Mucosa of rectum (tissue), 2 donors: ENCODE data around the gene KCNK15.

ENCODE experiments used
- H3K27ac ChIP-seq, 2 donors: one replicate each; pipeline ENCODE4 v1.7.0; 2013; ENCODE audit warnings: inconsistent platforms in 2 of 2, low read depth in 2 of 2, low read length in 2 of 2
- H3K27me3 ChIP-seq, 2 donors: one replicate each; pipeline ENCODE4 v1.7.0; 2013; ENCODE audit warnings: low read length in 2 of 2; ENCODE audit not compliant: control insufficient read depth in 2 of 2, insufficient read depth in 2 of 2
- H3K36me3 ChIP-seq, 2 donors: one replicate each; pipeline ENCODE4 v1.7.0; 2013; ENCODE audit warnings: low read length in 2 of 2; ENCODE audit not compliant: control insufficient read depth in 2 of 2, insufficient read depth in 2 of 2
- H3K4me1 ChIP-seq, 2 donors: one replicate each; pipeline ENCODE4 v1.7.0; 2013; ENCODE audit warnings: low read length in 2 of 2, mild to moderate bottlenecking in 1 of 2; ENCODE audit not compliant: control insufficient read depth in 2 of 2, insufficient read depth in 2 of 2
- H3K4me3 ChIP-seq, 2 donors: one replicate each; pipeline ENCODE4 v1.7.0; 2013; ENCODE audit warnings: low read length in 2 of 2
- H3K9ac ChIP-seq, 2 donors: one replicate each; pipeline ENCODE4 v1.7.0; 2013; ENCODE audit warnings: low read length in 2 of 2, low read depth in 1 of 2, mild to moderate bottlenecking in 1 of 2
- H3K9me3 ChIP-seq, 2 donors: one replicate each; pipeline ENCODE4 v1.7.0; 2013; ENCODE audit warnings: low read length in 2 of 2; ENCODE audit not compliant: control insufficient read depth in 2 of 2
- donor health status: healthy.
- donor health status: Normal muscosa, but diverticular disease.

Gene KCNK15

DNA sequence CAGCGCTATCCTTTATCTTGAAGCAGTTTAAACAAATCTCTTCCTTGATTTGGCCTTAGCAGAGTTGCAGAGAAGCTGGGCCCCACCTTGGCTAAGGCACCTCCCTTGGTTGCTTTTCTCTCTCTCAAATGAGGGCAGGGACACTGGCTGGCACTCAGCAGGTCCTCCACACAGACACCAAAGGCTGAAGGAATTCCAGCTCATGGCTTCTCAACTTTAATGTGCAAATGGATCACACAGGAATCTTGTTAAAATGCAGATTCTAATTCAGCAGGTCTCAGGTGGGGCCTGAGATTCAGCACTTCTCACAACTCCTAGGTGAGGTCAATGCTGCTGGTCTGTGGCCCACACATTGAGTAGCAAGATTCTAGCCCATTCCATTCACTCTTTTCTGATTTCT is 39.0 kb downstream of the KCNK15 start:
- Histone ChIP-seq H3K4me1 (peaks cover 0 to 3% of the 10 kb centered on the region in 2 donors), H3K9me3 (no peaks in the 10 kb centered on the region), H3K9ac (no peak overlapping the region), H3K27ac (no peak overlapping the region), H3K4me3 (no peak overlapping the region), H3K27me3 (peaks cover 0 to under 1% of the 10 kb centered on the region in 2 donors), H3K36me3 (no peaks in the 10 kb centered on the region)

DNA sequence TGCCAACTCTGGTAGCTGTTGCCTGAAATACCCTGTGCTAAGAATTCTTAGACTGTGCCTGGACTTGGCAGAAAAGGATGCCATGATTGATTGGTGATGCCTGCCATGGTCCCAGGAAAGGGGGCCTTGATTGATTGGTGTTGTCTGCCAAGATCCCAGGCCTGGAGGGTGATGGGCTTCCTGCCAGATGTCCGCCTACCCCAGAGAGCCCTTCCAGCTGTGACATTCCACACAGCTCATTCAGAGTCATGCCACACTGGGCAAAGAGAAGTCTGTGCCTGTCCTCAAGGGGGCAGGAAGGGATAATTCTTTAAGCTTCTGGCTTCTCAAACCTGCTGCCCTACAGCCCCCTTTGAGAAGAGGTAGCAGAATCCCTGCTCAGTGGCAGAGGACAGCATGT is 40.1 kb downstream of the KCNK15 start:
- Histone ChIP-seq H3K4me1 (peaks cover 0 to 3% of the 10 kb centered on the region in 2 donors), H3K36me3 (no peaks in the 10 kb centered on the region), H3K27me3 (peaks cover 0 to 2% of the 10 kb centered on the region in 2 donors), H3K9me3 (no peaks in the 10 kb centered on the region), H3K4me3 (no peak overlapping the region), H3K9ac (no peak overlapping the region), H3K27ac (no peak overlapping the region)

DNA sequence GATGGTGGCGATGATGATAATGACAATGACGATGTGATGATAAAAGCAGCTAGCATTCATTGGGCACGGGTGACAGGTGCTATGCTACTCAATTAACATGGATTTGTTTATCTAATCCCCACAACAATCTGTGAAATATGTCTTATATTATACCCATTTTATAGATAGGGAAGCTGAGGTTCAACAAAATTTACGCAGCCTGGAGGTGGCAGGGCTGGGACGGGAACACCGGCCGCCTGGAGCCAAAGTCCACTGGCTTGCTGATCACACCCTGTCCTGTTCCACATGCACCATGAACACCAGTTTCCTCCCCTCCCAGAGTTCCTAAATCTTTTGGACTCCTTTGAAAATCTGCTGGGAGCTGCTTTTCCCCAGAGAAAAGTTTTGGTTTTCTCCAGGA is 41.6 kb downstream of the KCNK15 start:
- no peaks in the 10 kb centered on the region for H3K36me3 ChIP-seq
- peaks cover 0 to 3% of the 10 kb centered on the region in 2 donors for H3K4me1 ChIP-seq
- H3K9me3 ChIP-seq: no peaks in the 10 kb centered on the region
- no peak overlapping the region for H3K4me3 ChIP-seq
- H3K27ac ChIP-seq: no peak overlapping the region
- no peak overlapping the region for H3K9ac ChIP-seq
- H3K27me3 ChIP-seq: peaks cover 0 to 2% of the 10 kb centered on the region in 2 donors

DNA sequence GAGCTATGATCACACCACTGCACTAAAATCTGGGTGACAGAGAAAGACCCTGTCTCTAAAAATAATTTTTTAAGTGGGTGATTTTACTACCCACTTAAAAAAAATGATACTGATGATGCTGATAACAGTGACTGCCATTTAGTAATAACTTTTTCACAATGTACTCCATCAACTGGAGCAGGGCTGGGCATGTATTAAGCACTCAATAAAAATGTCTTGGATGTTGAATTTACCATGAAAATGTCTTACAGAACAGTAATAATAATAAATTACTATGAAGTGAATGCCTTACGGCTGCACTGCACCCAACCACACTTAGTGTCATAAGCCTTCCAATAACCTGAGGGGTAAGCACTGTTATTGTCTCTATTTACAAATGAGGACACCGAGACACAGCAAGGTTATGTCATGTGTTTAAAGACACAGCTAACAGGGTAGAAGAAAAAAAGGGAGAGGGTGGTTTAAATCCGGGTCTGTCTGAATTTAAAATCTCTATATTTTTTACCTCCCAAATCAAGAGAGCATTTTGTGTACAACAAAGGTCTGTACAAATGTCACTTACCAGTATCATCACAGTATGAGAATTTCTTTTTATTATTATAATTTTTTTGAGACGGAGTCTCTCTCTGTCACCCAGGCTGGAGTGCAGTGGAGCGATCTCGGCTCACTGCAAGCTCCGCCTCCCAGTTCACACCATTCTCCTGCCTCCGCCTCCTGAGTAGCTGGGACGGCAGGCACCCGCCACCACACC is 43.2 kb downstream of the KCNK15 start:
- H3K36me3 ChIP-seq: no peaks in the 10 kb centered on the region
- peaks cover 0 to 2% of the 10 kb centered on the region in 2 donors for H3K27me3 ChIP-seq
- H3K4me1 ChIP-seq: peaks cover 0 to 3% of the 10 kb centered on the region in 2 donors
- no peak overlapping the region for H3K27ac ChIP-seq
- H3K9me3 ChIP-seq: no peaks in the 10 kb centered on the region
- no peak overlapping the region for H3K4me3 ChIP-seq
- no peak overlapping the region for H3K9ac ChIP-seq

DNA sequence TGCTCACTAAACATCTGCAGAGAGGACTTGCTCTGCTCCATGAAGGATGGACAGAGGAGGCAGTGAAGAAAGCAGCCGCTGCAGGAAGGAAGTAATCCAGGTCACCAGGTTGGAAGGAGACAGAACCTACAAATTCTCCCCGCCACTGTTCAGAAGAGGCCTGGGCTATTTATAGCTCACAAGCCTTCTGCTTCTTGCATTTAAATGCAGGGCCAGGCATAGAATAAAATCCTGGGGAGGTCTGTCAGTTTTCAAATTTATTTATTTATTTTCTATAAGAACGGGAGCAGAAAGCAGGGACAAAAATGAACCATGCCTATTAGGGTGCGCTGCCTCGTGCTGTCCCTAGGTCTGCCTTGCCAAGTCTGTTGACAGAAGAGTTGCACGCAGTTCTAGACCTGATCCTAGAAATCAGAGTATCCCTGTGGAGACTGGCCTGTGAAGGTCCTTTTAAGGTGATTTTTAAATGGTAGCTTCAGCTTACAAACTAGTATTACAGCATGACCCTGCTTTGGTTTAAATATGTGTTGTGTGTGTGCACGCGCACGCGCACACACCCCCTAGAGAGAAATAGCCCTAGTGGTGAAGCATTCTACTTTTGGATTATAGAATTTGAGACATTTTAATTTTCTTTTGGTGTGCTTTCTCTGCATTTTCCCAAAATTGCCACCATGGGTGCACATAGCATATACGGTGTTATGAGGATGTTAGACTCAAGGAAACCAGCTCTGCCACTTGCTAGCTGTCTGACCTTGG is 45.2 kb downstream of the KCNK15 start:
- Histone ChIP-seq H3K9me3 (no peaks in the 10 kb centered on the region), H3K9ac (no peak overlapping the region), H3K27ac (no peak overlapping the region), H3K4me3 (no peak overlapping the region), H3K4me1 (peaks cover 0 to 3% of the 10 kb centered on the region in 2 donors), H3K36me3 (no peaks in the 10 kb centered on the region), H3K27me3 (peaks cover 0 to 2% of the 10 kb centered on the region in 2 donors)

DNA sequence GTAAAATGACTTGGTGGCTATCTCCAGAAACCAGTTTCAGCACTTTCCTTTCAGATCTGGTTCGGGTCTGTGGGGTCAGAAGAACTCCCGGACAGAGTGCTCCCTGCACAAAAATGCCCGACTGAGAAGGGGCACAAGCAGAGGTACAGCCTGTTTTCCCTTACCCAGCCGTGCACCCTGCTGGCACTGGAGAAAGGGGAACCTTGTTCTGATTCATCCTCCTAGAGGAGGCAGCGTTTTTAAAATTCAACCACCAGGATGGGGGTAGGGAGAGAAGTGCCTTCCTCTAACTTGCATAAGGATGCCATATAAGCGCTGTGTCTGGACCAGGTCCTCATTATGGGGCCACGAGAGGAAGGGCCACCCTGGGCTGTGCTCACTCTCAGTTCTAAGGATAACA is 47.1 kb downstream of the KCNK15 start:
- H3K36me3 ChIP-seq: no peaks in the 10 kb centered on the region
- H3K4me3 ChIP-seq: no peak overlapping the region
- no peaks in the 10 kb centered on the region for H3K9me3 ChIP-seq
- H3K9ac ChIP-seq: no peak overlapping the region
- H3K4me1 ChIP-seq: no peaks in the 10 kb centered on the region
- H3K27ac ChIP-seq: no peak overlapping the region
- peaks cover 0 to 2% of the 10 kb centered on the region in 2 donors for H3K27me3 ChIP-seq

DNA sequence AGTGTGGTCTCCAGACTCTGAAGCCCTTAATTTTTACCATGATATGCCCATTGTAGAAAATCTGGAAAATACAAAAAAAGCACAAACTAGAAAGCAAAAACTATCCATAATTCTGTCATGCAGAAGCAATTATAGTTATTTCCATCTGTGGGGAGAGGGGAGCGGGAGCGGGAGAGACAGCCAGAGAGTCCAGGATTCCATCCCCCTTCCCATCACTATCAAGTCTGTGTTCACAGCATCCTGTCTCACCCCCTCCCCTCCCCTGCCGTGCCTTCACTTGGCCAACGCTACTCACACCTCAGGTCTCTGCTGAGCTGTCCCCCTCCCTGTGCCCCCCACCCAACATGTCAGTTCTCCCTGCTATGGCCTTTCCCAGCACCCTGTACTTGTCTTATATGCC is 50.2 kb downstream of the KCNK15 start:
- H3K36me3 ChIP-seq: no peaks in the 10 kb centered on the region

DNA sequence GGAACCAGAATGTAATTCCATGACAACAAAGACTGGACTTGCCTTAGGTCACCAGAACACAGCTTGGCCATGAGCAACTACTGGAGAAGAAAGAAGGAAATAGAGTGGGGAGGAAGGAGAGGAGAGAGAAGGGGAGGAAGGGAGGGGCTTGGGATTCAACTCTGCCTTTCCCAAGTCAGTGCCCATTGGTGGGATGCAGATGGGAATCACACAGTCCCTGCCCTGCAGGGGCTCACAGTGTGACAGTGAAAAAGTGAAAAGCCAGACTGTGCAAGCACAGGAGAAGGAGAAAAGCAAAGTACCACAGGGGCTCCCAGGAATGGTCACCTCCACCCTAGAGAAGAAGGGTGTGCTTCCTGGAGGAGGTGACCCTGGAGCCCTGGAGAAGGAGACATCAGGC is 50.6 kb downstream of the KCNK15 start:
- H3K27ac ChIP-seq: no peak overlapping the region
- H3K4me1 ChIP-seq: peaks cover under 1 to 3% of the 10 kb centered on the region in 2 donors
- no peaks in the 10 kb centered on the region for H3K36me3 ChIP-seq
- H3K9ac ChIP-seq: no peak overlapping the region
- H3K9me3 ChIP-seq: no peaks in the 10 kb centered on the region
- H3K4me3 ChIP-seq: no peak overlapping the region
- no peaks in the 10 kb centered on the region for H3K27me3 ChIP-seq

More for the DNA sequence above, 50.2 kb downstream of the KCNK15 start:
- Histone ChIP-seq H3K27me3 (no peaks in the 10 kb centered on the region), H3K4me3 (no peak overlapping the region), H3K9me3 (no peaks in the 10 kb centered on the region), H3K4me1 (no peaks in the 10 kb centered on the region), H3K27ac (no peak overlapping the region), H3K9ac (no peak overlapping the region)

DNA sequence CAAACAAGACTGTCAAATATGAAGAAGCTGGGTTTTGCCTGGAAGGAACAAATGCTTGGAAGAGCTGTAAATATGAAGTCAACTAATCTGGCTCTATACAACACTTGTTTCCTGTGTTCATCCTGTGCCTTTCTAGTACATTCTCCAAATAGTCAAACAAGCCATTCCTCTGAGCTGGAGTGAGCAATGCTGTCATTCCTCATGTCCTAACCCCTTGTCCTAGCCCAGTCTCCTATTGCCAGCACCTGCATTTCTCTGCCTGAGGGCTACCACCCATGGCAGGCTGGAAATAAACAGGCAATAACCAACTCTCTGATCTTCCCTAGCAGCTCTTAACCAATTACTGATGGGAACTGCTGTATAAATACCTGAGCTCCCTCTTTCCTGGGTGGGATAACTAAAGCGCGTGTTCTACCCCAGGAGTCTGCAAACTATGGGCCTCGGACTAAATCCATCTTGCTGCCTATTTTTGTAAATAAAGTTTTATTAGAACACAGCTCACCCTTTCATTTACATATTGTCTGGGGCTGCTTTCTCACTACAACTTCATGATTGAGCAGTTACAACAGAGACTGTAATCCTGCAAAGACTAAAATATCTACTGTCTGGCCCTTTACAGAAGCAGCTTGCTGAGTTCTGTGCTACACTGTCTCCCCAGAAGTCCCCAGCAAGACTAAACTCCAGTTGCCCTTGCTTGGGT is 51.2 kb downstream of the KCNK15 start:
- Histone ChIP-seq H3K36me3 (no peaks in the 10 kb centered on the region), H3K9ac (no peak overlapping the region), H3K27me3 (no peaks in the 10 kb centered on the region), H3K9me3 (no peaks in the 10 kb centered on the region), H3K4me1 (peaks cover 3 to 4% of the 10 kb centered on the region in 2 donors), H3K27ac (no peak overlapping the region), H3K4me3 (no peak overlapping the region)

DNA sequence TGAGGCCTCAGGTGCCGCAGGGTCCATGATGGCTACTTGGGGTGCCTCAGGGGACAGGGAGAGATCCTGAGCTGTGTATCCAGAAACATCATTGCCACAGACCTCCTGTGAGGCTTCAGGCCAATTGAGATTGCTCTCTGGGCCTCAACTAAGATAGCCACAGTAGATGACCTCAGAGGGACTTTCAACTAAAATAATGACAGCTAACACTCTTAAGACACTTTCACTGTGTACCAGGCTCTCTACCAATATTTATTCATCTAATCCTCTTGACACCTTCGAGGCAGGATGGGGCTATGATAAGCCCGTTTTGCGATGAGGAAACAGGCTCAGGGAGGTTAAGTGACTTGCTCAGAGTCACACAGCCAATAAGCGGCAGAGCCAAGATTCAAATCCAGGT is 54.0 kb downstream of the KCNK15 start:
- Histone ChIP-seq H3K36me3 (no peaks in the 10 kb centered on the region), H3K27me3 (no peaks in the 10 kb centered on the region), H3K4me3 (no peak overlapping the region), H3K27ac (no peak overlapping the region), H3K4me1 (peaks cover 3 to 4% of the 10 kb centered on the region in 2 donors), H3K9ac (no peak overlapping the region), H3K9me3 (no peaks in the 10 kb centered on the region)
